OCI-LY7 (cell line): ENCODE results near the gene PSG5. TPM values are rescaled to one million over a fixed set of nuclear protein-coding genes. Genes with fewer than 3 reads are reported as not detected.
"Not testable (repeated sequence)": the region's sequence is repeated elsewhere in the genome, so short reads cannot be mapped to it uniquely, and the experiment has no call there.

ENCODE experiments used
- BruUV-seq: library from RNA; stranded (reverse); fragments of 400-500 nt; replicated peaks from 2 replicates; lab custom pipeline; 2021; lab: Mats Ljungman, UMichigan
- CTCF ChIA-PET: fragments of 300-600 bp; sonication (Branson Sonifier 250); formaldehyde crosslinking; loops from one replicate; lab custom pipeline; 2022; ENCODE audit warnings: antibody characterized with exemption; ENCODE audit not compliant: unreplicated experiment; lab: Charles Lee
- POLR2A ChIA-PET: fragments of 300-600 bp; sonication (Branson Sonifier 250); formaldehyde crosslinking; loops from one replicate; lab custom pipeline; 2022; ENCODE audit warnings: antibody characterized with exemption; lab: Charles Lee
- DNase-seq: peaks from one replicate; pipeline ENCODE4 v3.0.0-alpha.2; 2015; ENCODE audit warnings: low spot score
- H2AFZ ChIP-seq: fragments of 200-600 bp; sonication (generic), shearing (Covaris generic); 2 replicates; pipeline ENCODE4 v1.6.1; 2014; ENCODE audit warnings: mild to moderate bottlenecking, antibody characterized with exemption, low read length, moderate library complexity
- H3K27ac ChIP-seq: fragments of 200-600 bp; sonication (generic); 2 replicates; pipeline ENCODE4 v1.5.1; 2014; ENCODE audit warnings: mixed run types, low read depth, mild to moderate bottlenecking, moderate library complexity, low read length, inconsistent platforms; ENCODE audit not compliant: poor library complexity, severe bottlenecking
- H3K36me3 ChIP-seq: fragments of 200-600 bp; sonication (generic); 2 replicates; pipeline ENCODE4 v1.6.1; 2014; ENCODE audit warnings: mild to moderate bottlenecking, antibody characterized with exemption, low read length, moderate library complexity, mixed read lengths; ENCODE audit not compliant: insufficient read depth
- H3K4me1 ChIP-seq: fragments of 200-600 bp; sonication (generic); 2 replicates; pipeline ENCODE4 v1.5.1; 2014; ENCODE audit warnings: mild to moderate bottlenecking, low read length; ENCODE audit not compliant: insufficient read depth, poor library complexity, severe bottlenecking
- H3K4me2 ChIP-seq: fragments of 200-600 bp; sonication (generic); 2 replicates; pipeline ENCODE4 v1.6.1; 2014; ENCODE audit warnings: mild to moderate bottlenecking, low read length
- H3K4me3 ChIP-seq: fragments of 200-600 bp; sonication (generic); 2 replicates; pipeline ENCODE4 v1.5.1; 2014; ENCODE audit warnings: mild to moderate bottlenecking, low read depth, low read length; ENCODE audit not compliant: poor library complexity, severe bottlenecking
- H3K79me2 ChIP-seq: fragments of 200-600 bp; sonication (generic); 2 replicates; pipeline ENCODE4 v1.6.1; 2016; ENCODE audit warnings: low read depth, mild to moderate bottlenecking, low read length, moderate library complexity, mixed read lengths; ENCODE audit not compliant: insufficient read depth
- H3K9me2 ChIP-seq: fragments of 200-600 bp; sonication (generic); 2 replicates; pipeline ENCODE4 v1.6.1; 2016; ENCODE audit warnings: mild to moderate bottlenecking, low read length, mixed read lengths; ENCODE audit not compliant: insufficient read depth
- H3K9me3 ChIP-seq: fragments of 200-600 bp; sonication (generic); 2 replicates; pipeline ENCODE4 v1.6.1; 2014; ENCODE audit warnings: mild to moderate bottlenecking, mixed run types, low read length, mixed read lengths
- H4K20me1 ChIP-seq: fragments of 200-600 bp; sonication (generic); 2 replicates; pipeline ENCODE4 v1.6.1; 2014; ENCODE audit warnings: mild to moderate bottlenecking, antibody characterized with exemption, low read length, moderate library complexity, mixed read lengths; ENCODE audit not compliant: insufficient read depth
- CTCF ChIP-seq: fragments of 200-600 bp; sonication (generic); conservative IDR thresholded peaks from 2 replicates; pipeline ENCODE4 v1.5.1; 2014; ENCODE audit warnings: mild to moderate bottlenecking, antibody characterized with exemption, low read length, moderate library complexity, mixed read lengths
- EZH2phosphoT487 ChIP-seq: fragments of 200-600 bp; sonication (generic); IDR thresholded peaks from 2 replicates; pipeline ENCODE4 v1.6.1; 2018; ENCODE audit warnings: low read depth, borderline replicate concordance, mild to moderate bottlenecking, mixed run types, antibody characterized with exemption, low read length, moderate library complexity, mixed read lengths
- intact Hi-C: fragments of 100-400 bp; cut with micrococcal nuclease; formaldehyde crosslinking; loops from one replicate; pipeline ENCODE4 v1.10.0; 2022; ENCODE audit not compliant: unreplicated experiment
- total RNA-seq, 2 experiments: library from RNA; depleted of rRNA in 1 of 2; stranded (reverse); fragments of >200 nt in 1 of 2; shearing (Covaris generic) in 1 of 2; gene quantifications; 2 replicates each; pipeline ENCODE4 v1.2.3, GENCODE V29; 2014 to 2022

The PSG5 gene
- total RNA-seq, 2 experiments from 2014 or later: not detected

GRCh38 chr19:43215881-43216280 lies 29.5 kb upstream of the PSG5 start:
- H3K9me3 ChIP-seq, H3K27ac ChIP-seq, H3K4me1 ChIP-seq, intact Hi-C loops, H3K36me3 ChIP-seq, DNase-seq, CTCF ChIA-PET, H4K20me1 ChIP-seq, H3K4me2 ChIP-seq, H3K79me2 ChIP-seq, H3K4me3 ChIP-seq, H3K9me2 ChIP-seq, BruUV-seq, H2AFZ ChIP-seq: not testable (repeated sequence)
- POLR2A ChIA-PET: interaction anchor here (0.5 kb wide), 1 partner anchor 231 kb away, joined by 3 read pairs; no protein-coding TSS in a partner anchor

GRCh38 chr19:43207991-43208390 lies 21.7 kb upstream of the PSG5 start:
- intact Hi-C loops: no loop called here
- no peak for TF ChIP-seq EZH2phosphoT487
- TF ChIP-seq CTCF: no peak
- ChIA-PET POLR2A (no interaction called here), CTCF (no interaction called here)
- no peak overlapping the region for H3K27ac ChIP-seq
- BruUV-seq: no TSS peak
- no peak for DNase-seq
- H4K20me1 ChIP-seq: no peaks in the 10 kb centered on the region
- no peaks in the 10 kb centered on the region for H3K9me2 ChIP-seq
- H3K4me3 ChIP-seq: no peak overlapping the region
- no peak overlapping the region for H3K4me2 ChIP-seq
- no peaks in the 10 kb centered on the region for H3K9me3 ChIP-seq
- H3K36me3 ChIP-seq: no peaks in the 10 kb centered on the region
- H2AFZ ChIP-seq: no peak overlapping the region
- H3K79me2 ChIP-seq: no peaks in the 10 kb centered on the region
- H3K4me1 ChIP-seq: no peaks in the 10 kb centered on the region

- intact Hi-C loops, H3K79me2 ChIP-seq, H3K9me3 ChIP-seq, CTCF ChIA-PET, H3K27ac ChIP-seq, H3K4me3 ChIP-seq, H2AFZ ChIP-seq, H4K20me1 ChIP-seq, H3K36me3 ChIP-seq, DNase-seq, H3K4me2 ChIP-seq, POLR2A ChIA-PET, H3K4me1 ChIP-seq, H3K9me2 ChIP-seq, BruUV-seq: not testable (repeated sequence)
- TF ChIP-seq CTCF: peak; percentile 66
Observed at GRCh38 chr19:43207174-43207573, 20.8 kb upstream of the PSG5 start.

GRCh38 chr19:43205471-43206105 lies 19.3 kb upstream of the PSG5 start, which contains the start of gene PSG4:
PSG4 (minus strand) TSS chr19:43205638; CDS start chr19:43205536, 102 bp downstream.
- H3K27ac ChIP-seq, H3K4me3 ChIP-seq, intact Hi-C loops, H3K79me2 ChIP-seq, H2AFZ ChIP-seq, H4K20me1 ChIP-seq, H3K4me1 ChIP-seq, H3K36me3 ChIP-seq, CTCF ChIA-PET, DNase-seq, BruUV-seq, H3K4me2 ChIP-seq, H3K9me2 ChIP-seq, H3K9me3 ChIP-seq, POLR2A ChIA-PET: not testable (repeated sequence)

- H3K36me3 ChIP-seq, H2AFZ ChIP-seq, intact Hi-C loops, CTCF ChIA-PET, H3K27ac ChIP-seq, H3K4me2 ChIP-seq, H3K9me3 ChIP-seq, H4K20me1 ChIP-seq, POLR2A ChIA-PET, H3K4me1 ChIP-seq, DNase-seq, H3K79me2 ChIP-seq, H3K9me2 ChIP-seq, H3K4me3 ChIP-seq, BruUV-seq: not testable (repeated sequence)
Observed at GRCh38 chr19:43203611-43204010, 17.3 kb upstream of the PSG5 start.
